PC-3 (cell line): Measurements from ENCODE around the gene LSM11. TPM values are rescaled to one million over a fixed set of nuclear protein-coding genes. Genes with fewer than 3 reads are reported as not detected.

Experiments used
- ATAC-seq: fragments of 200-7000 bp; cut with Tn5 transposase; 2 replicates; pipeline ENCODE4 v1.9.1; 2020; ENCODE audit warnings: mild to moderate bottlenecking, moderate library complexity
- BruUV-seq: library from RNA; stranded (reverse); fragments of 400-500 nt; replicated peaks from 2 replicates; lab custom pipeline; 2021; lab: Mats Ljungman, UMichigan
- CTCF ChIA-PET: fragments of 300-600 bp; sonication (Branson Sonifier 250); formaldehyde crosslinking; loops from one replicate; lab custom pipeline; 2022; ENCODE audit warnings: antibody characterized with exemption; lab: Charles Lee
- POLR2A ChIA-PET: fragments of 300-600 bp; sonication (Branson Sonifier 250); formaldehyde crosslinking; loops from one replicate; lab custom pipeline; 2022; ENCODE audit warnings: antibody characterized with exemption; ENCODE audit not compliant: unreplicated experiment; lab: Charles Lee
- DNase-seq: peaks from one replicate; pipeline ENCODE4 v3.0.0-alpha.2; 2015
- H2AFZ ChIP-seq: fragments of 300-600 bp; sonication (generic); 2 replicates; pipeline ENCODE4 v1.6.0; 2016; ENCODE audit warnings: antibody characterized with exemption, low read length
- H3F3A ChIP-seq: fragments of 300-600 bp; sonication (generic); one replicate; pipeline ENCODE4 v1.6.0; 2017; ENCODE audit warnings: antibody characterized with exemption, low read length, control low read depth, mild to moderate bottlenecking; ENCODE audit not compliant: unreplicated experiment
- H3K27ac ChIP-seq: fragments of 300-600 bp; sonication (generic); 2 replicates; pipeline ENCODE4 v1.5.1; 2016; ENCODE audit warnings: mild to moderate bottlenecking, low read length
- H3K27me3 ChIP-seq: fragments of 300-600 bp; sonication (generic); 2 replicates; pipeline ENCODE4 v1.6.1; 2016; ENCODE audit warnings: low read length, mixed read lengths
- H3K36me3 ChIP-seq: fragments of 300-600 bp; sonication (generic); 2 replicates; pipeline ENCODE4 v1.6.1; 2016; ENCODE audit warnings: low read depth, mixed run types, low read length, mixed read lengths
- H3K4me1 ChIP-seq: fragments of 300-600 bp; sonication (generic); 2 replicates; pipeline ENCODE4 v1.5.1; 2016; ENCODE audit warnings: low read length; ENCODE audit not compliant: insufficient read depth
- H3K4me2 ChIP-seq: fragments of 300-600 bp; sonication (generic); 2 replicates; pipeline ENCODE4 v1.6.0; 2016; ENCODE audit warnings: low read length
- H3K4me3 ChIP-seq: fragments of 300-600 bp; sonication (generic); 2 replicates; pipeline ENCODE4 v1.5.1; 2016; ENCODE audit warnings: mild to moderate bottlenecking, low read length, mixed read lengths
- H3K79me2 ChIP-seq: fragments of 300-600 bp; sonication (generic); 2 replicates; pipeline ENCODE4 v1.6.1; 2017; ENCODE audit warnings: low read length, mixed read lengths
- H3K9ac ChIP-seq: fragments of 300-600 bp; sonication (generic); 2 replicates; pipeline ENCODE4 v1.6.0; 2016; ENCODE audit warnings: mild to moderate bottlenecking, low read length
- H3K9me2 ChIP-seq: fragments of 300-600 bp; sonication (generic); replicated peaks from 2 replicates; pipeline ENCODE4 v1.6.1; 2016; ENCODE audit warnings: mixed run types, low read length, mixed read lengths
- H3K9me3 ChIP-seq: fragments of 300-600 bp; sonication (generic); 2 replicates; pipeline ENCODE4 v1.6.1; 2016; ENCODE audit warnings: low read length, mixed read lengths
- H4K20me1 ChIP-seq: fragments of 300-600 bp; sonication (generic); 2 replicates; pipeline ENCODE4 v1.6.1; 2016; ENCODE audit warnings: low read length, mixed read lengths
- EZH2 ChIP-seq: fragments of 300-600 bp; sonication (generic); IDR thresholded peaks from one replicate; pipeline ENCODE4 v1.6.1; 2017; ENCODE audit warnings: antibody characterized with exemption, mild to moderate bottlenecking, low read length; ENCODE audit not compliant: unreplicated experiment
- EZH2phosphoT487 ChIP-seq: fragments of 300-600 bp; sonication (generic); IDR thresholded peaks from 2 replicates; pipeline ENCODE4 v1.6.1; 2018; ENCODE audit warnings: mild to moderate bottlenecking, antibody characterized with exemption, low read length, borderline replicate concordance
- intact Hi-C: fragments of 100-400 bp; cut with micrococcal nuclease; formaldehyde crosslinking; loops from 2 replicates; pipeline ENCODE4 v1.9.0; 2023
- total RNA-seq: library from RNA; depleted of rRNA; stranded (reverse); fragments of >200 nt; gene quantifications from 2 replicates; pipeline ENCODE4 v1.2.3, GENCODE V29; 2014
- TF ChIP-seq, protein P1 (sequence below): fragments of 300-600 bp; sonication (generic); conservative IDR thresholded peaks from 2 replicates; pipeline ENCODE4 v1.5.1; 2017; ENCODE audit warnings: antibody characterized with exemption, low read depth, mild to moderate bottlenecking, low read length

LSM11 gene
- total RNA-seq, 1 experiment from 2014 or later = 5.0 TPM

DNA sequence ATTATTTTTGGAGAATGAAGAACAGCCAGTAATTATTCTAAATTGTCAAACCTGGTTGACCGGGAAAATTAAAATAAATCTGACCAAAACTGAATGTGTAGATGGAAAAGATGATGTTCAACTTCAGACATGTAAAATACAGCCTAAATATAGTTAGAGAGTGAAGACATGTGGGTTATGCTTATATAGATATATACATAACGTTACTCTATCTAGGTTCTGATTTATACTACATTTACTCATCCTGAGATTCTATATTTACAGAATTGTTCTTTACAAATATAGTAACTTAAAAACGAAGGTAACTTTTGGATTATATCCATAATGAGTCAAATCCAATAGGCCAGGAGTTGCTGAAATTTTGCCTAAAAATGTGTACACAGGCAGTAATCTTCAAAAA is 33.1 kb upstream of the LSM11 start:
- Histone ChIP-seq H3K4me3 (no peak overlapping the region), H3K9ac (peak overlapping the region; percentile 9), H3K4me2 (peak overlapping the region; percentile 41), H3K36me3 (no peaks in the 10 kb centered on the region), H3K27ac (peak overlapping the region; percentile 65), H4K20me1 (no peaks in the 10 kb centered on the region), H3K4me1 (peaks cover 22% of the 10 kb centered on the region), H3K79me2 (no peaks in the 10 kb centered on the region), H2AFZ (no peak overlapping the region), H3K27me3 (no peaks in the 10 kb centered on the region), H3K9me2 (no peaks in the 10 kb centered on the region), H3K9me3 (no peaks in the 10 kb centered on the region), H3F3A (no peaks in the 10 kb centered on the region)
- ATAC-seq (peak; percentile 36), DNase-seq (no peak)
- intact Hi-C loops = loop anchor here (2.0 kb wide), 2 partner anchors 40 to 104 kb away; partner anchors contain the start of gene C5orf52
- no TSS peak for BruUV-seq
- TF ChIP-seq EZH2phosphoT487 = no peak
- TF ChIP-seq, protein P1, sequence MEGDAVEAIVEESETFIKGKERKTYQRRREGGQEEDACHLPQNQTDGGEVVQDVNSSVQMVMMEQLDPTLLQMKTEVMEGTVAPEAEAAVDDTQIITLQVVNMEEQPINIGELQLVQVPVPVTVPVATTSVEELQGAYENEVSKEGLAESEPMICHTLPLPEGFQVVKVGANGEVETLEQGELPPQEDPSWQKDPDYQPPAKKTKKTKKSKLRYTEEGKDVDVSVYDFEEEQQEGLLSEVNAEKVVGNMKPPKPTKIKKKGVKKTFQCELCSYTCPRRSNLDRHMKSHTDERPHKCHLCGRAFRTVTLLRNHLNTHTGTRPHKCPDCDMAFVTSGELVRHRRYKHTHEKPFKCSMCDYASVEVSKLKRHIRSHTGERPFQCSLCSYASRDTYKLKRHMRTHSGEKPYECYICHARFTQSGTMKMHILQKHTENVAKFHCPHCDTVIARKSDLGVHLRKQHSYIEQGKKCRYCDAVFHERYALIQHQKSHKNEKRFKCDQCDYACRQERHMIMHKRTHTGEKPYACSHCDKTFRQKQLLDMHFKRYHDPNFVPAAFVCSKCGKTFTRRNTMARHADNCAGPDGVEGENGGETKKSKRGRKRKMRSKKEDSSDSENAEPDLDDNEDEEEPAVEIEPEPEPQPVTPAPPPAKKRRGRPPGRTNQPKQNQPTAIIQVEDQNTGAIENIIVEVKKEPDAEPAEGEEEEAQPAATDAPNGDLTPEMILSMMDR = no peak
- TF ChIP-seq EZH2 = no peak
- ChIA-PET CTCF (no interaction called here), POLR2A (no interaction called here)

DNA sequence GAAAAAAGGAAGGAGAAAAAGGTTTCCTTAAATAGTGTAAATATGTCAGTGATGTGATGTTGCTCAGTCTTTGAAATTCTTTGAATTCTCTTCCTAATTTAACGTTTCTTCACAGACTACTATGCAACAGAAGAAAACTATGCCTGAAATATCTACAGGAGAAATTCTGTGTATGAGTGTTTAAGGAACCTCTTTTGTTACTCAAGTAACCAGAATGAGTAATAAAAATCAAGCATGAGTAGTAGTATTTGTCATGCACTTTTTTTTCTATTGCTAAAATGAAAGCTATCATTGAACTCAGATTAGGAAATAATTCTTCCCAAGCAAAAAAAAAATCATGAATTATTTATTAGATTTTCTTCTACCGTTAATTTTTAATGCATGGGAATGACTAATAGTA is 32.6 kb upstream of the LSM11 start:
- Histone ChIP-seq H3K4me3 (no peak overlapping the region), H3K4me2 (peak overlapping the region; percentile 41), H3K9me3 (no peaks in the 10 kb centered on the region), H4K20me1 (no peaks in the 10 kb centered on the region), H2AFZ (no peak overlapping the region), H3K36me3 (no peaks in the 10 kb centered on the region), H3K9ac (peak overlapping the region; percentile 18), H3F3A (no peaks in the 10 kb centered on the region), H3K79me2 (no peaks in the 10 kb centered on the region), H3K9me2 (no peaks in the 10 kb centered on the region), H3K27ac (peak overlapping the region; percentile 65), H3K4me1 (peaks cover 22% of the 10 kb centered on the region), H3K27me3 (no peaks in the 10 kb centered on the region)
- POLR2A ChIA-PET = no interaction called here
- CTCF ChIA-PET = no interaction called here
- intact Hi-C loops = loop anchor here (2.0 kb wide), 2 partner anchors 40 to 104 kb away; partner anchors contain the start of gene C5orf52
- no TSS peak for BruUV-seq
- TF ChIP-seq, protein P1 = no peak
- TF ChIP-seq EZH2phosphoT487 (no peak), EZH2 (no peak)
- DNase-seq = peak; percentile 84
- peak; percentile 87 for ATAC-seq

DNA sequence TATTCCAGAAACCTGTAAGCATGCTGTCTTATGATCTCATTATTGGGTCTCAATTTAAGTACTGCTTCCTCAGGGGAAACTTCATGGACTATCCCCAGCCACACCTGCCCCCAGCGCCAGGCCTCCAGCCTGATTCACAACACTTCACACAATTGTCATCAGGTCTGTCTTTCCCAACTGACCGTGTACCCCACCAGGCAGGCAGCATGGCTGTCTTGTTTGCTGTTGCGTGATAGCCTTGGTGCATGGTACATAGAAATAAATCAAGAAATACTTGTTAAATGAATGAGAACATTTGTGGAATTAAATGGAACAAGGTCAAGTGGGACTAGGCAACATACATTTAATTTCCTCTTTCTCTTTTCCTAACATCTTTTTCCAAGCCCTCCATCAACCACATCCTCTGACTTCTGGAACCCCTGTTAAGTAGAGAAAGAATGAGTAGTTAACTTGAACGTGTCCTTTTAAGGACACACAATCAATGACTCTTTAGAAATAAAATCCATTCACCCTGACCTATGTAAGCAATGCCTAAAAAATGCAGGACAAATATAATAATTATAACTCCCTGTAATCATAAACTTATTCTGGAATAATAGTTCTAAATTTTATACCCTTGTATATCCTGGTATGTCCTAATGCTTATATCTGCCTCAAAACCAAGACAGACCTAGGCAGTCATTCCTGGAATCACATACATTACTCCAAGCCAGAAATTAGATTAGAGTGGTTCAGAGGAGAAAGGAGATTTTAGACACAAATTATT is 29.5 kb upstream of the LSM11 start:
- H3K4me2 ChIP-seq = no peak overlapping the region
- no TSS peak for BruUV-seq
- H3K27me3 ChIP-seq = no peaks in the 10 kb centered on the region
- no peak overlapping the region for H3K4me3 ChIP-seq
- H3K9ac ChIP-seq = no peak overlapping the region
- no peaks in the 10 kb centered on the region for H4K20me1 ChIP-seq
- ChIA-PET POLR2A (no interaction called here), CTCF (no interaction called here)
- no peaks in the 10 kb centered on the region for H3K79me2 ChIP-seq
- no peak for TF ChIP-seq EZH2phosphoT487
- no peak for TF ChIP-seq EZH2
- TF ChIP-seq, protein P1 = no peak
- H3K27ac ChIP-seq = peak overlapping the region; percentile 2; the same call in 1 of the 2 replicates
- H3F3A ChIP-seq = no peaks in the 10 kb centered on the region
- intact Hi-C loops = no loop called here
- ATAC-seq (no peak), DNase-seq (no peak)
- peaks cover 40% of the 10 kb centered on the region for H3K4me1 ChIP-seq
- no peaks in the 10 kb centered on the region for H3K36me3 ChIP-seq
- H3K9me2 ChIP-seq = no peaks in the 10 kb centered on the region
- no peak overlapping the region for H2AFZ ChIP-seq
- no peaks in the 10 kb centered on the region for H3K9me3 ChIP-seq
